HepG2 (cell line): ENCODE measurements around the gene GORASP2. TPM values are rescaled to one million over a fixed set of nuclear protein-coding genes. Genes with fewer than 3 reads are reported as not detected.

Experiments
- DRAP1 ChIP-seq: IDR thresholded peaks from 2 replicates; pipeline ENCODE4 v1.6.1; 2016; ENCODE audit warnings: missing genetic modification reagents, missing compliant biosample characterization
- GABPA ChIP-seq, 2 experiments: IDR thresholded peaks; 2 replicates each; pipeline ENCODE4 v1.6.1; 2011 to 2016; ENCODE audit warnings: low read depth in 2 of 2, low read length in 1 of 2, missing biosample characterization in 1 of 2, missing genetic modification characterization in 1 of 2
- HDAC2 ChIP-seq: sonication (generic); formaldehyde crosslinking; IDR thresholded peaks from 2 replicates; pipeline ENCODE4 v1.4.0; 2020; ENCODE audit warnings: missing genetic modification reagents
- HNF1B ChIP-seq: sonication (generic); formaldehyde crosslinking; IDR thresholded peaks from 2 replicates; pipeline ENCODE4 v1.5.1; 2020; ENCODE audit warnings: mild to moderate bottlenecking, moderate library complexity, missing genetic modification reagents
- HNF4G ChIP-seq, 2 experiments: sonication (generic) in 1 of 2; formaldehyde crosslinking in 1 of 2; IDR thresholded peaks; 2 replicates each; pipeline versions ENCODE4 v1.4.0 to v1.6.1; 2011 to 2020; ENCODE audit warnings: borderline replicate concordance in 2 of 2, low read depth in 2 of 2, mild to moderate bottlenecking in 2 of 2, low read length in 1 of 2, missing genetic modification reagents in 1 of 2, moderate library complexity in 1 of 2
- MTA1 ChIP-seq: sonication (generic); formaldehyde crosslinking; IDR thresholded peaks from 2 replicates; pipeline ENCODE4 v1.4.0; 2020; ENCODE audit warnings: missing genetic modification reagents, mild to moderate bottlenecking, borderline replicate concordance
- PATZ1 ChIP-seq: sonication (generic); formaldehyde crosslinking; IDR thresholded peaks from 2 replicates; pipeline ENCODE4 v1.4.0; 2020; ENCODE audit warnings: missing genetic modification reagents
- PITX1 ChIP-seq: sonication (generic); formaldehyde crosslinking; IDR thresholded peaks from 2 replicates; pipeline ENCODE4 v1.5.1; 2020; ENCODE audit warnings: mild to moderate bottlenecking, missing genetic modification reagents
- SAP130 ChIP-seq: IDR thresholded peaks from 2 replicates; pipeline ENCODE4 v1.6.1; 2016; ENCODE audit warnings: low read depth
- THAP11 ChIP-seq: IDR thresholded peaks from 2 replicates; pipeline ENCODE4 v1.6.1; 2016; ENCODE audit warnings: missing biosample characterization, missing genetic modification reagents
- TOE1 ChIP-seq: sonication (generic); formaldehyde crosslinking; IDR thresholded peaks from 2 replicates; pipeline ENCODE4 v1.4.0; 2020; ENCODE audit warnings: mild to moderate bottlenecking, missing genetic modification reagents
- ZBTB44 ChIP-seq: sonication (generic); formaldehyde crosslinking; IDR thresholded peaks from 2 replicates; pipeline ENCODE4 v1.4.0; 2020; ENCODE audit warnings: missing genetic modification reagents
- ZNF572 ChIP-seq: sonication (generic); formaldehyde crosslinking; IDR thresholded peaks from 2 replicates; pipeline ENCODE4 v1.5.1; 2020; ENCODE audit warnings: mild to moderate bottlenecking, missing genetic modification reagents
- ZNF747 ChIP-seq: sonication (generic); formaldehyde crosslinking; IDR thresholded peaks from 2 replicates; pipeline ENCODE4 v1.8.1; 2023; ENCODE audit warnings: missing genetic modification reagents, mild to moderate bottlenecking, borderline replicate concordance
- polyA plus RNA-seq, 8 experiments: library from polyadenylated mRNA; depleted of rRNA in 3 of 8; stranded (reverse) in 7 of 8; unstranded in 1 of 8; fragments of >200 nt; fragmentation: Illumina TruSeq in 4 of 8; extraction: Trizol in 4 of 8; gene quantifications; 2 replicates each; pipeline versions ENCODE4 v1.2.1 to v1.2.3, GENCODE V29; 2011 to 2016; ENCODE audit warnings: low read depth in 4 of 8, missing spikeins in 1 of 8, mixed read lengths in 1 of 8; ENCODE audit not compliant: insufficient read depth in 1 of 8
- total RNA-seq, 5 experiments: library from RNA; depleted of rRNA; stranded (reverse); fragments of >200 nt; fragmentation: Illumina TruSeq; extraction: Trizol; gene quantifications; 2 replicates each; pipeline ENCODE4 v1.2.3, GENCODE V29; 2016; ENCODE audit warnings: low read depth in 1 of 5
- TF ChIP-seq, protein P1 (sequence below): IDR thresholded peaks from 2 replicates; pipeline ENCODE4 v1.4.0; 2020; ENCODE audit warnings: mild to moderate bottlenecking, missing genetic modification reagents

Gene GORASP2
- total and polyA plus RNA-seq, 2 of the 13 experiments (the other 11 are each of a cell fraction or from before 2014, with no cell fraction given): 103 to 239 TPM

DNA sequence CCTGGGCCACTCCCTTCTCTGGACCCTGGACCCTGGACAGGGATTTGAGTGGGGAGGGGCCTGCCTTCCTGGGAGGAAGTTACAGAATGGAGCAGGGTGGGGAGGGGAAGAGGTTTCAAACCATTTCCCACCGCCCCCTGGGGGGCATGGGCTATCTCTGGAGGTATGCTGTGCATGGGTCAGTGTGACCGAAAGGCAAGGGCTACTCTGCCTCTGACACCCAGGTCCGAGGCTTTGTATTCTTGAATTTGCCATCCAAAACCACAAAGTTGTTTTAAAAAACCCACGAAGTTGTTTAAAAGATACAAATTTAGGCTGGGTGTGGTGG, 46.9 kb downstream of the GORASP2 start (continued):
- TF ChIP-seq PATZ1 (CRISPR knock-in tag): peak; percentile 71
- TF ChIP-seq DRAP1 (CRISPR knock-in tag): no peak
- peak; percentile 51 for TF ChIP-seq HNF4G (IDR thresholded peaks at IDR 0.05; ENCODE audit: borderline replicate concordance, low read depth, low read length)
- TF ChIP-seq HNF4G (CRISPR knock-in tag; IDR thresholded peaks at IDR 0.05; ENCODE audit: borderline replicate concordance, low read depth): no peak
- TF ChIP-seq MTA1 (CRISPR knock-in tag): 0 out of 2 replicates have a peak, but pooled peaks have one; percentile 15
- TF ChIP-seq ZNF572 (CRISPR knock-in tag): 0 out of 2 replicates have a peak, but pooled peaks have one; percentile 13
- TF ChIP-seq, protein P1, sequence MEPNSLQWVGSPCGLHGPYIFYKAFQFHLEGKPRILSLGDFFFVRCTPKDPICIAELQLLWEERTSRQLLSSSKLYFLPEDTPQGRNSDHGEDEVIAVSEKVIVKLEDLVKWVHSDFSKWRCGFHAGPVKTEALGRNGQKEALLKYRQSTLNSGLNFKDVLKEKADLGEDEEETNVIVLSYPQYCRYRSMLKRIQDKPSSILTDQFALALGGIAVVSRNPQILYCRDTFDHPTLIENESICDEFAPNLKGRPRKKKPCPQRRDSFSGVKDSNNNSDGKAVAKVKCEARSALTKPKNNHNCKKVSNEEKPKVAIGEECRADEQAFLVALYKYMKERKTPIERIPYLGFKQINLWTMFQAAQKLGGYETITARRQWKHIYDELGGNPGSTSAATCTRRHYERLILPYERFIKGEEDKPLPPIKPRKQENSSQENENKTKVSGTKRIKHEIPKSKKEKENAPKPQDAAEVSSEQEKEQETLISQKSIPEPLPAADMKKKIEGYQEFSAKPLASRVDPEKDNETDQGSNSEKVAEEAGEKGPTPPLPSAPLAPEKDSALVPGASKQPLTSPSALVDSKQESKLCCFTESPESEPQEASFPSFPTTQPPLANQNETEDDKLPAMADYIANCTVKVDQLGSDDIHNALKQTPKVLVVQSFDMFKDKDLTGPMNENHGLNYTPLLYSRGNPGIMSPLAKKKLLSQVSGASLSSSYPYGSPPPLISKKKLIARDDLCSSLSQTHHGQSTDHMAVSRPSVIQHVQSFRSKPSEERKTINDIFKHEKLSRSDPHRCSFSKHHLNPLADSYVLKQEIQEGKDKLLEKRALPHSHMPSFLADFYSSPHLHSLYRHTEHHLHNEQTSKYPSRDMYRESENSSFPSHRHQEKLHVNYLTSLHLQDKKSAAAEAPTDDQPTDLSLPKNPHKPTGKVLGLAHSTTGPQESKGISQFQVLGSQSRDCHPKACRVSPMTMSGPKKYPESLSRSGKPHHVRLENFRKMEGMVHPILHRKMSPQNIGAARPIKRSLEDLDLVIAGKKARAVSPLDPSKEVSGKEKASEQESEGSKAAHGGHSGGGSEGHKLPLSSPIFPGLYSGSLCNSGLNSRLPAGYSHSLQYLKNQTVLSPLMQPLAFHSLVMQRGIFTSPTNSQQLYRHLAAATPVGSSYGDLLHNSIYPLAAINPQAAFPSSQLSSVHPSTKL (CRISPR knock-in tag): 0 out of 2 replicates have a peak, but pooled peaks have one; percentile 2
- no peak for TF ChIP-seq GABPA (IDR thresholded peaks at IDR 0.05; ENCODE audit: low read depth, low read length)
- peak; percentile 49 for TF ChIP-seq GABPA (CRISPR knock-in tag; IDR thresholded peaks at IDR 0.05; ENCODE audit: low read depth)
- peak; percentile 17; the same call in 1 of the 2 replicates for TF ChIP-seq SAP130 (CRISPR knock-in tag)
- TF ChIP-seq TOE1 (CRISPR knock-in tag): 0 out of 2 replicates have a peak, but pooled peaks have one; percentile 21
- no peak for TF ChIP-seq ZBTB44 (CRISPR knock-in tag)
- peak; percentile 49; the same call in 1 of the 2 replicates for TF ChIP-seq HNF1B
- no peak for TF ChIP-seq ZNF747 (CRISPR knock-in tag)
- 0 out of 2 replicates have a peak, but pooled peaks have one; percentile 22 for TF ChIP-seq THAP11 (CRISPR knock-in tag)
- TF ChIP-seq HDAC2 (CRISPR knock-in tag): no peak
- TF ChIP-seq PITX1 (CRISPR knock-in tag): 0 out of 2 replicates have a peak, but pooled peaks have one; percentile 46
